Glomerular endothelial cell (primary cell): ENCODE data around the gene MTA2. TPM values are rescaled to one million over a fixed set of nuclear protein-coding genes. Genes with fewer than 3 reads are reported as not detected.
"Not testable (repeated sequence)": the region's sequence is repeated elsewhere in the genome, so short reads cannot be mapped to it uniquely, and the experiment has no call there.

Experiments used
- DNase-seq: peaks from one replicate; pipeline ENCODE4 v3.0.0-alpha.2; 2011; ENCODE audit warnings: low read depth, low spot score; ENCODE audit errors: extremely low read depth
- total RNA-seq: library from RNA; depleted of rRNA; stranded (reverse); fragments of >200 nt; gene quantifications from 2 replicates; pipeline ENCODE4 v1.2.3, GENCODE V29; 2015

The MTA2 gene
- total RNA-seq, 1 donor from 2014 or later = 154 TPM

DNA sequence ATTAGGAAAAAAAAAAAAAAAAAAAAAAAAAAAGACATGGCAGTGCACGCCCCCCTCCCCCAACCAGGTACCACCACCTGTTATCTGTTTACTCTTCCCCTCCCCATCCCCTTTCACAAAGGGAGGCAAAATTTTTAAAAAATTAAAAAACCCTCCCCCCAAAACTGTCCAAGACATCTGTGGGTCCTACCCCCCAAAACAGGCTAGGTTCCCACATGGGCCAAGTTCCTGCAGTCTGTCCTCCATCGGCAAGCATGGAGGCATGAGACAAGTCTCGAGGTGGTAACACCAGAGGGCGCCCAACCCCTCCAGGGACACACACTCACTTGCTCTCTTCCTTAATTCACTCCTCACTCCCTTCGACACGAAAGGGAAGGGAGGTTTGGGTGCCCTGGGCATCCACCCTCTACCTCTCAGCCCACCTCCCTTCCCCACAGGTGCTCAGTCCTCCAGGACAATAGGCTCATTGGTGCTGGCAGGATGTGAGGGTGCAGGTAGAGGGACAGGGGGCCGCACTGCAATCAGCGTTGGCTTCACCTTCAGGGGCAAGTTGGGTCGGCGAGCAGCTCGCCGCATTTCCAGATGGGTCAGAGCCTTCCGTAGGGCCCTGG is 8.1 kb downstream of the MTA2 start:
- DNase-seq = no peak

GRCh38 chr11:62592989-62593421 is 8.7 kb downstream of the MTA2 start:
- no peak for DNase-seq

GRCh38 chr11:62592146-62592815 is 9.4 kb downstream of the MTA2 start:
- no peak for DNase-seq

DNA sequence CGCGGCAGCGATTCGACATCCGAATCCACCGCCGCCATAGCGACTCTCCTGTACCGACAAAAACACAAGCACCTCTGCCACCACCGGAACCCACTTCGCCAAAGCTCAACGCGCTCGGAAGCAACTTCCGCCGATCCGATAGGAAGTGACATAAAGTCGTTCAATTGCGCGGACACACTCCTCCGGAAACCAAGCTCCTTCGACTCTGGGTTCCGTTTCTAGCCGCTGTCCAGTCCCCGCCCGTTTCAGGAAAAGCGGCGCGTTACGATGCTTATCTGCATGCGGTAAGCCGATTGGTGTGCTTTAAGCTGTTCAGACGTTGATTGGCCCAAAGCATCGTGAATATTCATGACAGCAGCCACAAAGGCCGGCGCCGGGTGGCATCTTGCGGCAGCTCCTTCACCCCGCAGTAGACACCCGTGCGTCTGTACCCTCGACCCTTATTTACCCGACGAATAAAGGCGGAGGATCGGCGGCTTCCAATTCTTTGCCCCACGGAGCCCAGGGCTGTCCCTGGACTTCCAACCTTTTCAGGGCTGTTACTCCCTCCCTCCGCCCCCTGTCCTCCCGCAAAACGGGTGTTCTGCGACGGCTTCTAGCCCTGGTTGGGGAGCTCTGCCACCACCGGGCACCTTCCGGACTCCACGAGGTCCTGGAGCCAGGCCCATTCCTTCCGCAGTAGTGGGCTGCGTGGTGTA is 10.1 kb downstream of the MTA2 start, which contains the start of gene TUT1:
Gene TUT1 (minus strand): TSS at position 76 of the 698 bp plus-strand sequence. CDS start 38 bp downstream, at position 38.
- DNase-seq = peak; percentile 98

GRCh38 chr11:62588966-62589637 is 12.6 kb downstream of the MTA2 start:
- DNase-seq = no peak

- not testable (repeated sequence) for DNase-seq
These were observed 16.3 kb downstream of the MTA2 start for GRCh38 chr11:62585356-62585755.

DNA sequence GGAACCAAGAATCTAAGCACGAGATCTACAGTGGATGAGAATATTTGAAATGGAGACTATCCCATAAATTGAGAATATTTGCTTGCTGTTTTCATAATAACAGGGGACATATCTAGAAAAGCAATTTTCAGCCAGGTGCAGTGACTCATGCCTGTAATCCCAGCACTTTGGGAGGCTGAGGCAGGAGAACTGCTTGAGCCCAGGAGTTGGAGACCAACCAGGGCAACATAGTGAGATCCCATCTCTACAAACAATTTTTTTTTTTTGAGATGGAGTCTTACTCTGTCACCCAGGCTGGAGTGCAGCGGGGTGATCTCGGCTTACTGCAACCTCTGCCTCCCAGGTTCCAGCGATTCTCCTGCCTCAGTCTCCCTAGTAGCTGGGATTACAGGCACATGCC is 19.9 kb downstream of the MTA2 start:
- DNase-seq = not testable (repeated sequence)

- no peak for DNase-seq
These were observed 20.5 kb downstream of the MTA2 start for GRCh38 chr11:62580959-62581715.

DNA sequence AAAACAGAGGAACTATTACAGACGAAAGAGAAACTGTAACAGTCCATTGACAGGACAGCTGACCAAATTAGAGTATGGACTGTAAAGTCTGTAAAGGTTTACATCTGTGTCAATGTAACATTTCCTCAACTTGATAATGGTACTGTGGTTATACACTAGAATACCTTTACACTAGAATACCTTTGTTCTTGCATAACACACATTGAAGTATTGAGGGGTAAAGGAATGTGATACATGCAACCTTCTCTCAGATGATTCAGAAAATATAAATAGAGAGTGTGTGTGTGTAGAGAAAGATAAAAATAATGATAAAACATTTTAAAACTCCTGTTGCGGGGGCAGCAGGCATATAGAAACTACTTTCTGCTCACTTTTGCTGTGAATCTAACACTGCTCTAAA is 22.4 kb downstream of the MTA2 start:
- DNase-seq = no peak

DNA sequence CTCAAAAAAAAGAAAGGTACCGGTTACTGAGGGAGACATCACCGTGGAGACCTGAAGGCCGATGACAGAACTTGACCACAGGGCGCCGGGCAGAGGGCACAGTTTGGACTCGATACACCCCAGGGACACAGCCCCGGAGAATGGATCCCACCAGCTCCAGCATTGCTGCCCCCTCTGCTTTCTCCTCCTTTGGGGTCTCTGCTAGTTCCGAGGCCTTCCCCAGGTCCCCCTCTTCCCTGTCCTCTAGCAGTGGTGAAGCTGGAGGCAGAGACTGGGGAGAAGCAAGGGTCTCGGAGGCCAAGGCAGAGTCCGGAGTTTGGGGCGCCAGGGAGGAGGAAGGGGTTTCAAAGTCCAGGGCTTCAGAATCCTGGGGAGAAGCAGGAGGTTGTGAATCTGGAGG is 23.1 kb downstream of the MTA2 start:
- DNase-seq = no peak

DNA sequence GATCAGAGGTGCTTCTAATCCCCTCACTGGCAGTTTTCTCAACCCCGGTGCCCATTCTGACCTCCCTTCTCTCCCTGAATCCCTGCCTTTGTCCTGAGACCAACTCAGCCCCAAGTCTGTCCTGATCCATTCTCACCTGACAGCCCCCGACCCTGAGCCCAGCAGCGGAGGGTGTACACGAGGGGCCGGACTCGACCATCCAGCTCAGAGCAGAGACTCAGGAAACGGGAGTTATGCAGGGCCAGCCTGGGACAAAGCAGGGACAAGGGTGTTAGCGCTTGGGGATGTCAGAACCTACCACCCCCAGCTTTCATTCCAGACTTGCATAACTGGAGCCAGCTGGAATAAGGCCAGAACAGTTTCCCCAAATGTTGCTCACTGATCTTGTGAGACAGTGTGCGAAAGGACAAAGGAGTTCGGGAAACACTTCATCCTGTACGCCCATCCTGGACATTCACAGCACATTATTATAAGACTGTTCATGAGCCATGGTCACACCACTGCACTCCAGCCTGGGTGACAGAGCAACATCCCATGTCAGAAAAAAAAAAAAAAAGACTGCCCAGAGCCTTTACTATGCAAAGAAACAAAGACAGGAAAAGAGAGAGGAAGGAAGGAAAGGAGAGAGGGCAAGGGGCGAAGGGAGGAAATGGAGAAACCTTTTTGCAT is 24.5 kb downstream of the MTA2 start:
- DNase-seq = peak; percentile 98

GRCh38 chr11:62575837-62576236 is 25.8 kb downstream of the MTA2 start:
- DNase-seq = no peak

- DNase-seq = no peak
These were observed 26.5 kb downstream of the MTA2 start for GRCh38 chr11:62575156-62575555.

- DNase-seq = no peak
These were observed 27.1 kb downstream of the MTA2 start for GRCh38 chr11:62574363-62575071.

GRCh38 chr11:62573592-62574362 is 27.9 kb downstream of the MTA2 start, which contains the start of gene EEF1G:
TSS of gene EEF1G (minus strand) at chr11:62573891. CDS start at chr11:62573842, 49 bp downstream.
- peak; percentile 98 for DNase-seq

GRCh38 chr11:62573006-62573591 is 28.6 kb downstream of the MTA2 start:
- no peak for DNase-seq

- DNase-seq = no peak
These were observed 29.2 kb downstream of the MTA2 start for GRCh38 chr11:62572431-62572830.

- not testable (repeated sequence) for DNase-seq
These were observed 30.2 kb downstream of the MTA2 start for GRCh38 chr11:62571493-62571892.
